Renal cortical epithelial cell (primary cell): ENCODE measurements around the gene KCNH5. TPM values are rescaled to one million over a fixed set of nuclear protein-coding genes. Genes with fewer than 3 reads are reported as not detected.

Experiments
- DNase-seq: peaks from one replicate; pipeline ENCODE4 v3.0.0-alpha.2; 2011; ENCODE audit warnings: low read depth
- total RNA-seq: library from RNA; depleted of rRNA; stranded (reverse); fragments of >200 nt; gene quantifications from 2 replicates; pipeline ENCODE4 v1.2.3, GENCODE V29; 2014

KCNH5 gene, protein sequence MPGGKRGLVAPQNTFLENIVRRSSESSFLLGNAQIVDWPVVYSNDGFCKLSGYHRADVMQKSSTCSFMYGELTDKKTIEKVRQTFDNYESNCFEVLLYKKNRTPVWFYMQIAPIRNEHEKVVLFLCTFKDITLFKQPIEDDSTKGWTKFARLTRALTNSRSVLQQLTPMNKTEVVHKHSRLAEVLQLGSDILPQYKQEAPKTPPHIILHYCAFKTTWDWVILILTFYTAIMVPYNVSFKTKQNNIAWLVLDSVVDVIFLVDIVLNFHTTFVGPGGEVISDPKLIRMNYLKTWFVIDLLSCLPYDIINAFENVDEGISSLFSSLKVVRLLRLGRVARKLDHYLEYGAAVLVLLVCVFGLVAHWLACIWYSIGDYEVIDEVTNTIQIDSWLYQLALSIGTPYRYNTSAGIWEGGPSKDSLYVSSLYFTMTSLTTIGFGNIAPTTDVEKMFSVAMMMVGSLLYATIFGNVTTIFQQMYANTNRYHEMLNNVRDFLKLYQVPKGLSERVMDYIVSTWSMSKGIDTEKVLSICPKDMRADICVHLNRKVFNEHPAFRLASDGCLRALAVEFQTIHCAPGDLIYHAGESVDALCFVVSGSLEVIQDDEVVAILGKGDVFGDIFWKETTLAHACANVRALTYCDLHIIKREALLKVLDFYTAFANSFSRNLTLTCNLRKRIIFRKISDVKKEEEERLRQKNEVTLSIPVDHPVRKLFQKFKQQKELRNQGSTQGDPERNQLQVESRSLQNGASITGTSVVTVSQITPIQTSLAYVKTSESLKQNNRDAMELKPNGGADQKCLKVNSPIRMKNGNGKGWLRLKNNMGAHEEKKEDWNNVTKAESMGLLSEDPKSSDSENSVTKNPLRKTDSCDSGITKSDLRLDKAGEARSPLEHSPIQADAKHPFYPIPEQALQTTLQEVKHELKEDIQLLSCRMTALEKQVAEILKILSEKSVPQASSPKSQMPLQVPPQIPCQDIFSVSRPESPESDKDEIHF
- total RNA-seq, result not detected in 2 replicates

- DNase-seq, result no peak
Measured at GRCh38 chr14:63045234-63045611, at the start of gene KCNH5. Gene KCNH5, minus strand, starts transcription at chr14:63045458. Its CDS starts 272 bp downstream, at chr14:63045186.

- no peak for DNase-seq
Measured at GRCh38 chr14:63091394-63091996, 46.2 kb upstream of the KCNH5 start.

GRCh38 chr14:63088865-63089264, 43.6 kb upstream of the KCNH5 start:
- DNase-seq, result no peak

- no peak for DNase-seq
Measured at GRCh38 chr14:63078569-63078968, 33.3 kb upstream of the KCNH5 start.

DNA sequence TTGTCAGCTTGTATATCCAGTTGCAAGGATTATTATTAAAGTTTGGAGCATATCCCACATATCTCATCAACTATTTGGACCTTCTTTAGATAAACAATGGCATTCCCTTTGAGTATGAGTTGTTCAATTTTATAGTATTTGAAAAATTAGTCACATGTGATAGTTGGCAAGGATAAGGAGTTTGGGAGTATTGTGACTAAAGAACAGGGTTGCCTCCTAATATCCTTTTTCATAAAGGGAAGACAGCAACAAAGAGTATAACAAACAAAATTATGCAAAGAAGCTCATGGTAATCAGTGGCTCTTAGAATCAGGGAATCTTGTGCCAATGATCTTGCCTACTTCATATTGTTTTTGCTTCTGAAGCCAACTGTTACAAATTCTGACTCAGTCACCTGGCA, 31.2 kb upstream of the KCNH5 start:
- DNase-seq, result no peak

DNA sequence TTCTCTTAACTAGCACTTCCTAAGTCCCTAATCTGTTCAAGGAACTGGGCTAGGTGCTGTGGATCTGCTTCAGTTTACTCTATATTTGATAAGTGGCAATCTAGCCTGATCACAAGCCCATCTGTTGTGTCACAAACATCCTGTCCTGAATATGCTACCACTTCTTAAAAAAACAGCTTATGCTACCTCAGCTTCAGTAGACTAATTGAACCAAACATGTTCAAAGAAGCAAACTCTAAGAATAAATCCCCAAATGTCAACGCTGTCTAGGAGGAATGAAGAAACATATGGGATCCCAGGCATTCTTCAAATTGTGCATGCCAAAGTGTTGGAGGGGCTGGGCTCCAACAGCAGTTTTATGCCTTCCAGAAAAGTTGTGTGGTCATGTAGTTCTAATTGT, 10.4 kb upstream of the KCNH5 start:
- no peak for DNase-seq

DNA sequence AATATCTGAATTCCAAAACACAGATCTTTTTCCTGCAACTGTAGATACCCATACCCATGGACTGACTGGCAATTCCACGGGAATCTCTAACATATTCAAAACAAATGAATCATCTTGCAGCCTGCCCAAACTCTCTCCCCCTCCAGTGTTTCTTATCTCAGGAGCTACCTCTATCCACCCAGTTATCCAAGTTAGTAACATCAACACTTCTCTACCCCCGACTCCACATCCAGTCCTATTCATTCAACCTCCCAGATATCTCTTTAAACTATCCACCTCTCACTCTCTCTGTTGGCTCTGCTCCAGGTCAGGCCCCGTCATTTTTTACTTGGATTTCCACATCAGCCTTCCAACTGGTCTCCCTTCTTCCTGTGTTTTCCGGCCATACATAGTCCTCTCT, 6.7 kb upstream of the KCNH5 start:
- DNase-seq, result no peak

DNA sequence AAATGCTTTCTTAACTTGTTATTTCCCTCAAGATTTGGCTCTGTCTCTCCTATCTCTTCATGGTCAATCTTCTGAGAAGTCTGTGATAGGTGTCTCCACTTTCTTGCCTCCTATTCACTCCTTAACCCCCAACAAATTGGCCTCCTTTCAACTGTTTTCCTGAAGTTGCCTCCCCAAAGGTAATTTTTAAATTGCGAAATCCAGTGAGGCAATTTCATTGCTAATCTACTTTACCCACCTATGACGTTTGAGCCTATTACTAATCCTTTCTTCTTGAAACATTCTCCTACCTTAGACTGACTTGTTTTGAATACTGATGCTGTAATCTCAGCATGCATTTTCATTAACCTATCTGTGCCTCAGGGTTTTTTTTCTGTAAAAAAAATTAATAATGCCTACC, 6.0 kb upstream of the KCNH5 start:
- DNase-seq, result no peak

DNA sequence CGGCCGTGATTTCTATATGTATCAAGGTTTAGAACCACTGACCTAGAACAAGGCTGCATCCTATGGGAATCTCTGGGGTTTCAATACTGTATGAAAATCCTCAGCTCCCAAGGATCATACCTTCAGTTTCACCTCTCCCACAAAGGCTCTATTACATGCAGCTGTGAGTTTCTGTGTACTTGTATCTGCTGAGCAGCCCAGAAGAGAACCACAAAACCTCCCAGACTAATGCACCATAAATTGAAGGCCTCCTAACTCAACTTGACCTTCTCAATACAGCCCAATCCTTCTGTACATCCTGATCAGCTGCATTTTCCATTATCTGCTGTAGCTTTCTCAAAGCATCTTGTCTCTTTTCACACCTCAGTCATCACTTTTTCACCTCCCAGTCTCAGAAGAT, 5.4 kb upstream of the KCNH5 start:
- DNase-seq, result no peak

GRCh38 chr14:63046339-63047268, 1.3 kb upstream of the KCNH5 start:
- DNase-seq, result no peak

GRCh38 chr14:63045612-63046320, 508 bp upstream of the KCNH5 start:
- no peak for DNase-seq

- DNase-seq, result peak; percentile 65
Measured at GRCh38 chr14:63039866-63040265, 5.4 kb downstream of the KCNH5 start.

DNA sequence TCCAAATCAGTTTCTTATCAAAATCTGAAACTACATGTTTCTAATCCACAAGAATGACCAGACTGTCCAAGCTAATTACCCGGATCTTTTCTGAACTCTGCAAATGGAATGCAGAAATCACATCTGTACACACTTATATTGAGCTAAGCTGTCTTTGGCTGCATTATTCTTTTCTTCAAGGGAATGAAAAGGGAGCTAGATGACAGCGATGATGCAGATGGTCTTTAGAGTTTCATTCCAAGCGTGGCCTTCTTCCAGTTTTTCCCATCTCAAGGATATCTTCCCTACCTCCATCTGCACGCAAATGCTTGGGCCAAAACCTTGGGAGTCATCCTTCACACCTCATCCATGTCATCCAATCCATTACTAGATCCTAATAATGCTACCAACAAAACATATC, 12.6 kb downstream of the KCNH5 start:
- DNase-seq, result no peak

DNA sequence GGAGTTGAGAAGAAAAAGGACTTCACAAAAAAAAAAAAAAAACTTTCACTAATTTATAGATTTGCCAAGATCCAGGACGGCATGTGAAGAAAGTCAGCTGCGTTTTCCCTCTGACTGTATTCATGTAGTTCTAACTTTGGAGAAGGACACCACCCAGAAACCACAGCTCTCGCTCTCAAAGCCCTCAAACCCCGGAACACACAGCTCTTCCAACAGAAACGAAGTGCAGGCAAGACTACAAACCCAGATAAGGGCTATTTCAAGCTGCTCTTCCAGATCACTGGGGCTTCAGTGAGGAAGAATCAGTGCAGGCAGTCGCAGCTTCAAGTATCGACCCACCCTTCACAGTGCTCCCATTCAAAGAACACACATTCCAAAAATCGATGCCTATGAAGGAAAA, 13.2 kb downstream of the KCNH5 start:
- DNase-seq, result no peak

GRCh38 chr14:63030113-63030512, 15.1 kb downstream of the KCNH5 start:
- DNase-seq, result no peak

- DNase-seq, result no peak
Measured at GRCh38 chr14:63027719-63028118, 17.5 kb downstream of the KCNH5 start.

DNA sequence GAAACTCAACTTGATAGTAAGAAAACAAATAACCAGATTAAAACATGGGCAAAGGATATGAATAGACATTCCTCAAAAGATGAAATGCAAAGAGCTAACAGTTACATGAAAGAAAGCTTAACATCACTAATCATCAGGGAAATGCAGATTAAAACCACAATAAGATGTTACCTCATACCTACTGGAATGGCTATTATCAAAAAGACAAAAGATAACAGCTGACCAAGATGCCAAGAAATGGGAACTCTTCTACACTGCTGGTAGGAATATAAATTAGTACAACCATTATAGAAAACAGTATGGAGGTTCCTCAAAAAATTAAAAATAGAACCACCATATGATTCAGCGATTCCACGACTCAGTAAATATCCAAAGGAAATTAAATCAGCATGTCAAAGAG, 18.8 kb downstream of the KCNH5 start:
- DNase-seq, result no peak

- no peak for DNase-seq
Measured at GRCh38 chr14:63014621-63015020, 30.6 kb downstream of the KCNH5 start.

DNA sequence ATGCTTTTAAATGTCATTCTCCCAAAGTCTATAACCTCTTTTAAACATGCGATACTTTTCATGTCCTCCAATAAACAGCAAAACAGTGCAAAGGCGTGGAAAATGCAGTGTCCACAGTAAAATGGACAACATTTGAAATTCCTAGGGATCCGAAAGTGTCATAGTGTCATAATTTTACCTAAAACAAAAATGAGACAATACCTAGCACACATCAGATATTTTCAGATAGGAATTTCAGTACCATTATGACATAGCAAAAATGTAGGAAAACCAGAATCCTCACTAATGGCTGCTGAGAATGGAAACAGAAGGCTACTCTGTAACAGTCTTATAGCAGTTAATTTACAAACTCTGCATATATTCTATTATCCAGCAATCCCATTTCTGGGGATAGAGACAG, 33.1 kb downstream of the KCNH5 start:
- no peak for DNase-seq

DNA sequence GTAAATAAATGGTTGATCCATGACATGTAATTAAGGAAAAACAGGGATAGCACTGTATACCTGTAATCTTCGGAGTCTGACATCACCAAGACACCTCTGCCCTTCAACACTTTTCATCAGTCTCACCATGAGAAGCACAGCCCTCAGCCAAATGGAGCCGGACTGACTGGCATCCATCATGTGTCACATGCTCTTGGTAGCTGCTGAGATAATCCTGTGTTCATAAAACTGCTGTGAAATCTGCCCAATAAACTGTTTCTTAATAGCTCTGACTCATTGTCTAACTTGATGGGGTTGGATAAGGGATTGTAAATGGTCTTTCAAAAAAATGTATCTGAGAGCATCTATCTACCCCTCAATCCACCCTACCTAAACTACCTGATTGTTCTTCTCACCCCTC, 33.6 kb downstream of the KCNH5 start:
- no peak for DNase-seq

GRCh38 chr14:63009495-63009894, 35.8 kb downstream of the KCNH5 start:
- DNase-seq, result no peak
